ENCODE data around the gene PTPRN2.
"Not testable (repeated sequence)": the region's sequence is repeated elsewhere in the genome, so short reads cannot be mapped to it uniquely, and the experiment has no call there.

PTPRN2 gene

DNA sequence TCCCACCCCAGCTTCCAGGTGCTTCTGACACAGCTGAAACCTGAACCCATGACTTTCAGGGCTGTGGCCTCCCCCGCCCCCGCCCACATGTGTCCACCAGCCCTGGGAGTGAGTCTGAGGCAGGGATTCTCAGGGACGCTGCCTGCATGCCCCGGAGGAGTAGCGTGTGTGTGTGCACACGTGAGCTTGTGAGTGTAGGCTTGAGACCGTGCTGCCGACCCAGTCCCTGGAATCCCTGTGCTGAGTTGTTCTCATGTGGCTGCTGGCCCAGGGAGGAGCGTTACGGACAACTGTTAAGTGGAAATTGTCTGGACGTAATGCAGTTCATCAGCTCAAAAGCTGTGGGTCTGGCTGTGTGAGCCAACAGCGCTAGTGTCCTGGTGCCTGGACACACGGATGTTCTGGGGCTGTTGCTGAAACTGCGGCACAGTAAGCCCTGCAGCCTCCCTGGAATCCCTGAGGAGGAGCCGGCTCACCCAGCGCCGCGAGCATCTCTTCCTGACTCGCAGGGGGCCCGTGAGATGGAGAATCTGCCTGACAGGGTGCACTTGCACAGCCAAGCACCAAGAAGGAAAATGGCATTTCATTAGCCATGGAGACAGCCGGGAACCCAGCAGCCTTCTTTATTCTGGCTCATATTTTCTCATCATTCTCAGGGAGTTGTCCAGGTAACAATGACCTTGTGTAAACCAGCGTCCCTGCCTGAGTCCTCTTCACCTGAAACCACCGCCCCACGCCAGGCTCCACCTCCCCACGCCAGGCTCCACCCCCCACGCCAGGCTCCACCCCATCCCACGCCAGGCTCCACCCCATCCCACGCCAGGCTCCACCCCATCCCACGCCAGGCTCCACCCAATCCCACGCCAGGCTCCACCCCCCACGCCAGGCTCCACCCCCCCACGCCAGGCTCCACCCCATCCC is 603.9 kb downstream of the PTPRN2 start:
- DNase-seq = no peak

DNA sequence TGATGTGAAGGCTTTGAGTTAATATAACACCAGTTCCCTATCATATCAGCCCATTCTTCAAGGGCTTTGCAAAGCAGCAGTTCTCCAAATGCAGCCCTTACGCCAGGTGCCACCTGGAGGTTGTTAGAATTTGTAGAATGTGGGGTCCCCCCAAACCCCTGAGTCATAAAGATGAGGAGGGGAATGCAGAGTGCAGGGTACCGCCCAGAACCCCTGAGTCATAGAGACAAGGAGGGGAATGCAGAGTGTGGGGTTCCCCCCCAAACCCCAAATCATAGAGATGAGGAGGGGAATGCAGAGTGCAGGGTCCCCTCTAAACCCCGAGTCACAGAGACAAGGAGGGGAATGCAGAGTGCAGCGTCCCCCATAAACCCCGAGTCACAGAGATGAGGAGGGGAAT is 605.8 kb downstream of the PTPRN2 start:
- DNase-seq = no peak

DNA sequence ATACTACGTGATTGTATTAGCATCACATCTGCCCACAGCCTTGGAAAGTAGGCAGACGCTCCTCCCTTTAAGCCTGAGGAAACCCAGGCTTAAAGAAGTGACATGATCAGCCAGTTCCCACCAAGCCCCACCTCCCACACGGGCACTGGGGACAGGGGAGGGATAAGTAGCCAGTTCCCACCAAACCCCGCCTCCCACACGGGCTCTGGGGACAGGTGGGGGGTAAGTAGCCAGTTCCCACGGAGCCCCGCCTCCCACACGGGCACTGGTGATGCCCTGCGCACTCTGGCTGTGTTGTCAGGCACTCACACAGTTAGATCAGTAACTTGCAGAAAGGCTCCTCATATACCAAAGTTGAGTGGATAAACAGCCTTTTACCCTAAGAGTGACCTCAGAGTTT is 606.8 kb downstream of the PTPRN2 start:
- no peak for DNase-seq

DNA sequence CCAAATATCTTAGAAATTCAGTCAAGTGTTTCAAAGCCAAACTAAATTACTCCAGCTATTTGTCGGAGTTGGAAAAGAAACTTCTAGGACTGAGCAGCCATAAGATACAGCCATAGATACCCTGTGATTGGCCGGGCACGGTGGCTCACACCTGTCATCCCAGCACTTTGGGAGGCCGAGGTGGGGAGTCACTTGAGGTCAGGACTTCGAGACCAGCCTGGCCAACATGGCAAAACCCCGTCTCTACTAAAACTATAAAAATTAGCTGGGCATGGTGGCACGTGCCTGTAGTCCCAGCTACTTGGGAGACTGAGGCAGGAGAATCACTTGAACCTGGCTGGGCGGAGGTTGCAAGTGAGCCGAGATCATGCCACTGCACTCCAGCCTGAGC is 607.3 kb downstream of the PTPRN2 start:
- not testable (repeated sequence) for DNase-seq

DNA sequence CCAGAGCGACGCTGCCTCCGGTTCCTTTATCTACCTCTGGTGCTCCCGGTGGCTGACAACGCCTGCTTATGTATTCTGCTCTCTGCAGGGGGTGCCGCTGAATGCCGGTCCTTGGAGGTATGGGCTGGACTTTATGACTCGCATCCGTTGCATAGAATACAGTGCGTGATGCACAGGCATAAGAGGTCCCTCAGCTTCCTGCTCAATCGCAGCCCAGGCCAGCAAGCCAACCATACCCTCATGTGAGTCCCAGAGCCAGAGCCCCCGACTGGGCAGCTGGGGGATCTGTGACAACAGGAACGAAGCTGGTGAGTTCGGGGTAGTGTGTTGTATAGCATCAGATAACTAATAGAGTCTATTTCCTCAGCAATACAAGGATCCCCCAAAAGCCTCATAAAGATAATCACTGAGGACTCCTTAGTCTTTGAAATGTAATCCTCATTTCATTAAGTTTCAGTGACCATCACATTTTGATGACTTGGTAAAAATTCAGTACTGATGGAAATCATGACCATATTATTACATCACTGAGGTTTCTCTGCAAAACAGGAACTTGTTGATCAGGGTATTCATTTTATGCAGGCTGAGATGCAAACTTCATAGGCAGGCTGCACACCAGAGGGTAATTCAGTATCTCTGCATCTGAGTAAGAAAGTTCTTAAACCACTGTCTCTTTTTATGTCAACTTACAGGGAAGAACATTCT is 607.8 kb downstream of the PTPRN2 start:
- DNase-seq = peak in 2 of 4 experiments; percentile 12 to 20

DNA sequence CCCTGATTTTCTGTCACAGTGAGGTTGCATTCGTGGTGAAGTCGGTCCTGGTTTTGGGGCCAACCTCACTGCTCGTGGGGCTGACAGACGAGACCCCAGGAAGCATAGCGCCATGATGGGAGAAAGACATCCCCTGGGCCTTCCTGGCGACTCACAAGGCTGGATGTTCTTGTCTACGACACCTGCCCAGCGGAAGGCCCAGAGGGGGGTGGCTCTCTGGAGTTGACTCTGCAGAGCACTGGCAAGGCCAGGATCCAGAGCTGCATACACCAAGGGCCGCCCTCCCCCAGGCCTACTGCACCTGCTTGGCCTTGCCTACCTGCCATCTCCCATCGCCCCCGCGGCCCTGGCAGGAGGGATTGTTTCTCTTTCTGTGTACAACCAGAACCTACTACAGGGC is 608.9 kb downstream of the PTPRN2 start:
- no peak for DNase-seq

DNA sequence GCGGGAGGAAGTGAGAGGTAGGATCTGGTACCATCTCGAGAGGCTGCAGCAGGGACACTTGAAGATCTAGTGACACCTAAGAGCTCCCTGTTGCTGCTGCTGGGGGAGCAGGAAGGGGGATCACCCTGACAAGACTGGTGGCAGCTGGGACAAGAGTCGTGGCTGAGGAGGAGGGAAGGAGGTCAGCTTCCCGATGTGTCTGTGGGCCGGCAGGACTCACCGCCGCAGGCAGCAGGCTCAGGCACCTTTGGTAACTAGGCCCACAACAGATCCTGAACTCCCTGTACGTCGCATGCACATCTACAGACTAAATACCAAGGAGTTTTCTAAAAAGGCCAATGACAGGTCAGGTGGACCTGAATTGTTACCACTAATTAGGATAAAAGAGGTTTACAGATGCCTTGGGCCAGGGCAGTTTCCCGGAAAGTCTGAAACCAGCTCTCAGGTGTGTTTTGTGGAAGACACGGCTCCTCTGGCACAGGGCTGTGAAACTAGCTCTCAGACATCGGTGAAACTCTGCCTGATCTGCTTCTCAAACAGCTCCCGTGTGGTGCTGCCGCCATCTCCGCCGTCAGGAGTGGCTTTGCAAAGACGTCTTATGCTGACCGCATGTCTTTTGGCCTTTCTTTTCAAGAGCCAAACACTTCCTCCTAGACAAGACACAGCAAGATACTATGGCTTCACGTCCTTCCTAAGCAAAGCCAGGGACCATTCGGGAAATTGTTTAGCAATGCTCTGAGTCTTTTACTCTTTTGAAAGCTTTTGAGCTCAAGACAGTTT is 609.7 kb downstream of the PTPRN2 start:
- DNase-seq = no peak

DNA sequence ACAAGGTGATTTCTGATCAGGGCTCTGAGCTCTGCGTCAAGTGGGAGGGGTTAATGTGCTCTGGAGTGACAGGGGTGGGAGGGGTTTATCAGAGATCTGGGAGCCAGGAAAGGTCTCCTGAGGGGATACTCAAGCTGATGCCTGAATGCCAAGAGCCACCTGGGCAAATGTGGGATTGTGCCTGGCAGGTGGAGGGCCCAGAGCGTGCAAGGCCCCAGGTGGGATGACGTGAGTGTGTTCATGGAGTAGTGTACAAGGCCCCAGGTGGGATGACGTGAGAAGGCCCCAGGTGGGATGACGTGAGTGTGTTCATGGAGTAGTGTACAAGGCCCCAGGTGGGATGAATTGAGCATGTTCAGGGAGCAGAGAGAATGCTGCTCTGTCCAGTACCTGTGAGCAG is 610.3 kb downstream of the PTPRN2 start:
- DNase-seq = no peak

DNA sequence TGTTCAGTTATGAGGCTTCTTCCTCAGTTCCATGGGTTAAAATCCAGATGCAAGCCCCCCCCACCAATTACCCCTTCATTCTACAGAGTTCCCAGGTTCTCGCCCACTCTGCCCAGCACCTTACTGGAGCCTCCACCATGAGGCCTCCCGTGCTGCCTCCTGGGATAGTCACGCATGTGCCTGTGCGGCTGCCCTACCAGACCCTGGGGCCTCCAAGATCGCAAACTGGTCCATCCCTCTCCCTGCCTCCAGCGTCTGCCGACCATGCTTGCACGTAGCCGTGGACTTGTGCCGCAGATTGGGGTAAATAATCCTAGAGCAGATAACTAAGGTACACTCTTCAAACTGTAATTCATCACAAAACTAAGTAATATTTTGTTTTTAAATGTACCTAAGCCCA is 611.2 kb downstream of the PTPRN2 start:
- DNase-seq = no peak

DNA sequence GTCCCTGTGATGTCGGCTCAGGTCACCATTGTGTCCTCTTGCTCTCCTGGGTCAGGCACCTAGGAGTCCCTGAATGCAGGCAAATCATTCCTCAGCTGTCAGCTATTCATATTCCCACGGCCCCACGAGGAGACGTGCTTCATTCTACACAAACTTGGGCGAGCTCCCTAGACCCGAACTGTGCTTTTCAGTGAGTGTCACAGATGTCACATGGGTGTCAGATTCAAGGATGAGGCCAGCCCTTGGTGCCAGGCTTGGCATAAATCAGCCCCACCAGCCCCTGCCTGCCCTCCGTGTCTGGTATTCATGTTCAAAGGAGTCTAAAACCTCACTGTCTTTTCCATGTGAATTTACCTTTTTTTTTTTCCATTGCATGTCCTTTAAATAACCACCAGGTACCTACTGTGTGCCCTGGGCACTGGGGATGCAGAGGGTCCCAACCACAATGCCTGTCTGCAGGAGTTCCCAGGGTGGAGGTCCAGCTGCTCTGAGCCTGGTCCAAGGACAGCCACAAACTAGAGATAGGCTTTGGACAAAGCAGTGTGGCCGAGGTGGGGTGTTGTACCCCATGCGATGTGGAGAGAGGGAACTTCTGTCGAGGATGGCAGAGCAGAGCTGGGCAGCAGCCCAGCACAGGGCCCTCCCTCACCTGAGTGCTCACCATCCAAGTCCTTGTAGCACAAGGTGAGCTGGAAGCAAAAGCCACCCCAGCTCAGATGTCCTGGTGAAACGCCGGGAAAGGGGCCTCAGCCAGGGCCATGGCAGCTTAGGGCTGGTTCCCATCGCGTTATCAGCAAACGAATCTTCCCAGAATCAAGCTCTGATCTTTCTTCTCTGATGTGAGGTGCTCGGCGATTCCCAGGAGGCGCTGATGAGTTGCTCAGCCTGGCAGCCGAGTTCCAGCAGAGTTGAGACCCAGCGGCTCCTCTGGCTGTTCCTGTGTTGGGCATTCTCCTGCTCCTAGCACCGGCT is 611.9 kb downstream of the PTPRN2 start:
- no peak for DNase-seq

DNA sequence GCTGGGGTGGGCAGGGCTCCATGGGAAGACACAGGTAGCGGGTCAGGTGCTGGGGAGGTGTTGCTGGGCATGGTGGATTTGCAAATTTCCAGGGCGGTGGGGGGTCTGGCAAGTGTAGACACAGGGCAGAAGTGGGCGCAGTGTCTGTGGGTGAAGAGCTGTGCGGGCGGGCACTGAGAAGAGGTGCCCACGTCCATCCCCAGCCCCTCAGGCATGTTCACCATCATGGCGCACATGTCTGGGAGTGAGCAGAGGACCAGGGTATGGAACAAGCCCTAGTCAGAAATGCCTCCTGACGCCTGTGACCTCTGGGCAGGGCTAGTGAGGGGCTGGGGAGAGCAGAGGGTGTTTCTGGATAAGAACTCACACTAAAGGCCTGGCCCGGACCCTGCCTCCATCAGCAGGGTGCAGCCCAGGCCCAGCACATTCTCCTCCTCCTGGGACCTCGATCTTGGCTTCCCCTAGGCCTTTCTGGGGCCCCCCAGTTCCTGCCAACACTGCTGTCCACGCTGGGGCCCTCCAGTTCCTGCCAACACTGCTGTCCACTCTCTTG is 612.9 kb downstream of the PTPRN2 start:
- DNase-seq = no peak

DNA sequence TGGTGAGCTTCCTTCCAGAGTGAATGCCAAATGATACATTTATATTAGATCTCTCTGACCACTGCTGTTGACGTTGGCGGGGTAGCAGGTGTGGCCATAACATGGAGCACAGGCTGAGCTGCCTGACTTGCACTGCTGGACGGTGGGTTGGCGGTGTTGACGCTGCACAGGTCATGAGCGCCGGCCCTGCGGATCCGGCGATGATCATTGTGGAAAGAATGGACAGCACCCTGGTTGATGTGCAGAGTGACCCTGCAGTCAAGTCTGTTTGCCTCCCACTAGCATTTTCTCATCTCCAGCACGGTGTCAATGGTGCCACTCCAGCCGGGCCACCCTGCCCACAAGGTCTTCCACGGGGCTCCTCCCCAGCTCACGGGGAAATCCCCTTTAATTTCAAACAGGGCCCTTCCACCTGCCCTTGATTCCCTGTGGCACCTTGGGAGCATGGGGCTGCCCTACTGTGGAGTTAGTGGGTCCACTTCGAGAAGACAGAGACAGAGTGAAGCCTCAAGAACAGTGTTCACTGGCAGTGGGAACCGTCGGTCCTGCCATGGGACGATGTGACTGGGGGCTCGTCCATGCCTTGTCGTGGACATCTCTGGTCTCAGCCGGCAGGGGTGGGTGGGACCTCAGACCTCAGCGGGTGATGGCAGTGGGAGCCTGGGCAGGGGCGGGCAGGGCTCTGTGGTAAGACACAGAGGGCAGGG is 613.5 kb downstream of the PTPRN2 start:
- DNase-seq = no peak

DNA sequence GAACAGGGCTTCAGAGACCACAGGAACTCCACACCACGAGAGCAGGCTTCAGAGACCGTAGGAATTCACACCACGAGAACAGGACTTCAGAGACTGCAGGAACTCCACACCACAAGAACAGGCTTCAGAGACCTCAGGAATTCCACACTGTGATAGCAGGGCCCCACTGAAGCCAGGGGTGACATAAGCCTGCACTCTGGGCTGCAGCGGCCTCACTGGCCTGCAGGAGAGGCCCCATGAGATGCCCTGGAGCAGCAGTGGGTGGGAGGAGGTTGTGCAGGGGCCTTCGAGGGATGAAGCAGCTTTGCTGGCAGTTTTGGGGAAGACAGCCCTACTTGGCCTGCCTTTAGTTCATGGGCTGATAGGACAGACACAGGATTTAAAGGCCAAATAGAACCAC is 614.7 kb downstream of the PTPRN2 start:
- DNase-seq = no peak

DNA sequence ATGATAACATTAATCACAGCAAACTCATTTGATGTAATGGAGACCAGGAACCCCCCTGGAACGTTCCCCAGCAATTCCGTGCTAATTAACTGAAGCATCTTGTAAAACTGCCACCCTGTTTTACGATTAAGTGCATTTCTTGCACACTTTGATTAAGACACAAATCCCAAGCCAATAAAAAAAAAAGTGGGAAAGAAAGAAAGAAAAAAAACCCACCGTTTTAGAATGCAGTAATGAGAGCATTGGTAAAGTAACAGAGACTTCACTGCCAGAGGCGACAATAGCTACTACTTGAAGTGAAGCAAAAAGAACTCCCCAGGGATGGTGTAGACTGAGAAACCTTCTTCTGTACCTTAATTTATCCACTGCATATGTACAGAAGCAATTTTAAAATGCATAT is 616.1 kb downstream of the PTPRN2 start:
- DNase-seq = no peak

DNA sequence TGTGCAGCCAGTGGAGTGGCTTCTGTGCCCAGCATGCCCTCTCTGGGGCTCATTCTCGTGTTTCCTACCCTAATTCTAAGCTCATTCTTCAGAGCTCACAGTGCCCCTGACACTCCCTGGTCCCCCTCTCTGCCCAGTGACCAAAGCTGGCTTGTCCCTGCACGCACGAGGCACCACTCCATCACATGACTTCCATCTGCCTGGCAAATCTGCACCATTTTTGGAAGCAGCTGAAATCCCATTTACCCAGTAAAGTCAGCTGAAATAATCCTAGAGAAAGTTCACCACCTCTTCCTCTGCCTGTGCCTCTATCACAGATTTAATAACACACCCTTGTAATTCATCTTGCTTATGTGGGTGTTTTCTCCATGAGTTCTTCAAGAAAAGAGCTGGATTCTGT is 616.9 kb downstream of the PTPRN2 start:
- no peak for DNase-seq

DNA sequence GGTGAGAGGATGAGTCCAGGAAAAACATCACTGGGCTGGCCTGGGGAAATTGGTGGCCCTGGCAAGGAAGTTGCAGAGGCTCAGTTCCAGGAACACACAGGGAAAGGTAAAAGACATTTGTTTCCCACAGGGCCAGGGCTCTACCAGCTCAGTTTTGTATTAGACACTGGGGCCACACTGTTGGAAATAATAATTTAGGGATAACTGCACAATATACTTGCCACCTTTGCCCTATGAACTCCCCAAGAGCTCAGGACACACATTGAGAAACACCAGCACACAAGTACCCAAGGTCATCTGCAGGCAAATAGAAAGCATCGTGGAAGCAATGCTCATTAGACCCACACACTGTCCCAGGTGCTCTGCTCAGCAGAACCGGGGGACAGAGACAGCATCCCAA is 617.6 kb downstream of the PTPRN2 start:
- DNase-seq = no peak

DNA sequence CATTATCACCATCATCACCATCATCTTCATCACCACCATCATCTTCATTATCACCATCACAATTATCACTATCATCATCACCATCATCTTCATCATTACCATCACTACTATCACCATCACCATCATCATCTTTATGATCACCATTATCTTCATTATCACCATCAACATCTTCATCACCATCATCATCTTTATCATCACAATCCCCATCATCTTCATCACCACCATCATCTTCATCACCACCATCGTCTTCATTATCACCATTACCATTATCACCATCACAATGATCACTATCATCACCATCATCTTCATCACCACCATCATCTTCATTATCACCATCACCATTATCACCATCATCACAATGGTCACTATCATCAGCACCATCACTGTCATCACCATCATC is 621.1 kb downstream of the PTPRN2 start:
- DNase-seq = no peak

DNA sequence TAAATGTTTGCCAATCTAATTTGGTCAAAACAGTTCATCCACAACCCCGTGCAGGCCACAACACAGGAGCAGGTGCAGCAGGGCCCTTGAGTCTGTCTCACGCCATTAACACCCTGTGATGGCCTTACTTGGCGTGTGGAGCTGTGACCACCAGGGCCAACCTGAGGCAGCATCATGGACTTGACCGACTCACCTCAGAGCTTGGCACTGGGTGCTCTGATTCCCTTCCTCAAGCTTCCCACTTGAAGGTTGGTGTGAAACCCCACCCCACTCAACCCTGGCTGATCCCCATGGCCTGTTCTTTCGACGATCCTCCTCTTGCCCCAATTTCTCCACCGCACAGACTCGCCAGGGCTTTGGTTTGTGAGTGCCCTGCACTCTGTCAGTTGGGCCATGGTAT is 623.1 kb downstream of the PTPRN2 start:
- DNase-seq = no peak

DNA sequence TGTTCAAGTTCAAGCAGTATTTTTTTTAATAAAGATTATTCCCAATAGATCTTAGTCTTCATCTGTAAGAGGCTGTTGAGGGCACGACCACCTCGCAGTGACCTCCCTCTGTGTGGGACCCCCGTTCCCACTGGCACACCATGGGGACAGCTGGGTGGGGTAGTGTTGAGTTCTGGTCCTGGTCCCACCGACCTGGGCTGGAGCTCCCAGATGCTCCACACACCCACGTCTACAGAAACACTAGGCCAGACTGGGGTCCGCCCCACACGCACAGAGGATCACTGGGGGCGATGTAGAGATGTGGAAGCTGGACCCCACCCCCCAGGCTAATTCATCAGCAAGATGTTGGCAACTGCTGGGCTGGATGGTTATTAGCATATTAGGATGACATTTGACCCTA is 623.6 kb downstream of the PTPRN2 start:
- DNase-seq = no peak

DNA sequence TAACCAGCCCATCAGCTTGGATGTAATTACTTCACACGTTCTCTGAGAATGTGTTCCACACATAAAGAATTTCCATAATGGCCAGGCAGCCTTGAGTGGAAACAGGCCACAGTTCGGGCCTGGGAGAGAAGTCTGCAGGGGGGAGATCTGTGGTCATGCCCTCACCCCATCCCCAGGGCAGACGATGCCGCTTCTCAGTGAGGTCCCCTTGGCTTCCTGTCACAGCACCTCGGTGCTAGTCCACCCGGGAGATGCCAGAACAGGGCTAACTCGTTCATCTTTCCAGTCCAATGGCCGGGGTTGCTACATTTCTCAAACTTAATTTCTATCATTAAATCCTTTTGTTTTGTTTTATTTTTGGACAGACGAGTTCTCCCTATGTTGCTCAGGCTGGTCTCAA is 624.1 kb downstream of the PTPRN2 start:
- no peak for DNase-seq

All from suppressor macrophage (primary cell).